ENCODE measurements around the gene UNKL.

Gene UNKL

DNA sequence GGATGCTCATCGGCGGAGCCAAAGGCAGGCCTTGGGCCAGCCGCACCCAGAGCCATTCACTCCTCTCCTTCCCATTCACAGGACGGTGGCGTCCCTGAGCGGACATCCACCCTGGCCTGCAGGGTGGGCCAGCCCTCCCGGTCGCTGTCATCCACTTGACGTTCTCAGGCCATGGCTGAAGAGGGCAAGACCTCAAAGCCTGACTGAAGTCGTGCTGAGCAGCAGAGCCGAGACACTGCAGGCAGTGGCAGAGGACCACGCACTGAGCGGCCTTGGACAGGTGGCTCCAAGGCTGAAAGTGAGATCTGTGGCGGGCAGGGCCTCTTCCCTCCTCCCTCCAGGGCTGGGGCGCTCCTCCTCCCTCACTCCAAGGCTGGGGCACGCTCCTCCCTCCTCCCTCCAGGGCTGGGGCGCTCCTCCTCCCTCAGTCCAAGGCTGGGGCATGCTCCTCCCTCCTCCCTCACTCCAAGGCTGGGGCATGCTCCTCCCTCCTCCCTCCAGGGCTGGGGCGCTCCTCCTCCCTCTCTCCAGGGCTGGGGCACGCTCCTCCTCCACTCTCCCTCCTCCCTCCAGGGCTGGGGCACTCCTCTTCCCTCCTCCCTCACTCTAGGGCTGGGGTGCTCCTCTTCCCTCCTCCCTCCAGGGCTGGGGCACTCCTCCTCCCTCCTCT lies 38.6 kb downstream of the UNKL start:
- no peak for DNase-seq

DNA sequence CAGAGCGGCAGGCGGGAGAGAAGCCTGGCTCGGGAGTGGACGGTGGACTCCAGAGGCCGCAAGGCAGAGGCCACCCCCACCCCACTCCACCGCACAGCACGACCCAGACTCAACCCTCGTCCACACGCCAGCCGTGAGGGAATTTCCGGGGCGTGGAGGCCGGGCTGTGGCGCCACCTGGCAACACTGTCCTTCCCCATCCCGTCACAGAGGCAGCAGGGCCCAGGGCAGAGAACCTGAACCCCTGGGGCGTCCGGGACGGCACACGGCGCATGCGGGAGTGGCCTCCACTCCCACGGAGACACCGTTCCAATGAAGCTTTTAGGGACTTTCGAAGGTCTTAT lies 39.2 kb downstream of the UNKL start:
- DNase-seq, result no peak

DNA sequence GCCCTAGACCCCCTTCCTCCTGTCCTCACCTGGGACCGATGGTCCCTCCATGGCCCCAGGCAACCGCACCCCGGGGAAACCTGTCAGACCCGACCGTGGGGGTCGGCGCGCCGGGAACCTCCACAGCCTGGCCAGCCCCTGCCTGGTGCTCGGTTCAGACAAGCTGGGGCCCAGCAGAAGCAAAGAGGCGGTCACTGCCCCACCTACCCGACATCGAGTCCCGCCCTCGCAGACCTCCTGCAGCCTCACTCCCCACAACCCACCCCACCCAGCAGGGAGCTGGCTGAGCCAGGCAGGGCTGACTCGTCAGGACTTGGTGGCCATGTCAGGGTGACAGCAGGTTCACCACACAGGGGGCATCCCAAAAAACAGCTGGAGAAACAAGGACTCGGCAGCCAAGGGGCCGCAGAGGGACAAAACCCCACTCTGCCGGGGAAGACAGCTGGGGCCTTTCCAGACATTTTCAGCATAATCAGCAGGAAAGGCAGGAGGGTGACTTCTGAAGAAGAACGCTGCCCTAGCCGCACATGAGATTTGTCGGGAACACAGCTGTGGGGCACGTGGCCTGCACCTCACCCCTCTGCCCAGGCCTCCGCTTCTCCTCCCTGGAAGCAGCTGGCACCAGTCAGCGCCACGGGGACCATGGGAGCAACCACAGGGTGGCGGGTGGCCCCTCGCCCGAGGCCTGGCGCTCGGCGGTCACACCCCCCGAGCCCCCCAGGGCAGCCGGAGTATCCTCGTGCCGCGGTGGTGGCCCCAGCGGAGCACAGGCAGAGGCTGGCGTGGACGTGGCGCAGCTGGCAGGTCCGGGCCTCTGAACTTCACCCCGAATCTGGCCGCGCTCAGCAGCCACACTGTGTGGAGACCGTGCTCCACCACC lies 39.8 kb downstream of the UNKL start:
- no peak for DNase-seq

DNA sequence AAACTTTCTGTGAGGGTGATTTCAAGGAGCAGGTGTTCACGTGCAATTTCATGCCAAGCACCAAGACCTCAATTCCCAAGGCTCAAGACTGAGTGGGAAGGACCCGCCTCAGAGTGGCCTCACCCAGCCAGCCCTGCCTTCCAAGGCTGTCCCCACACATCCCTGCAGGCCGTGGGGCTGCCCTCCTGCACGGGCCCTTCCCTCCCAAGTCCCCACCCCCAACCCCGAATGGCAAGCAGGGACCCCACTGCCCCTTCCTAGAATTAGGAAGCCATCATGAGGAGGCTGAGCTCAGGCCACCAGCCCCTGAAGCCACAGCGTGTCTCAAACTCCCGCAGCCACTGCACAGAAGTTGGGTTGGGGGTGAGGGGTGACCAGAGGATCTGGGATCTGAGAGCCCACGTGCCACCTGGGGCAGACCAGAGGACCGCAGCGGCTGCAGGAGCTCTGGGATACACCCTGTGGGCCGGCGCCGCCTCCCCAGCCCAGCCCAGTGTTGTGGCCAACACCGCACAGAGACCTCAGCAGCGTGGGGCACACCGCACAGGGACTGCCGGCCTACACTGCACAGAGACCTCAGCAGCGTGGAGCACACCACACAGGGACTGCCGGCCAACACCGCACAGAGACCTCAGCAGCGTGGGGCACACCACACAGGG lies 42.1 kb downstream of the UNKL start:
- DNase-seq, result no peak

DNA sequence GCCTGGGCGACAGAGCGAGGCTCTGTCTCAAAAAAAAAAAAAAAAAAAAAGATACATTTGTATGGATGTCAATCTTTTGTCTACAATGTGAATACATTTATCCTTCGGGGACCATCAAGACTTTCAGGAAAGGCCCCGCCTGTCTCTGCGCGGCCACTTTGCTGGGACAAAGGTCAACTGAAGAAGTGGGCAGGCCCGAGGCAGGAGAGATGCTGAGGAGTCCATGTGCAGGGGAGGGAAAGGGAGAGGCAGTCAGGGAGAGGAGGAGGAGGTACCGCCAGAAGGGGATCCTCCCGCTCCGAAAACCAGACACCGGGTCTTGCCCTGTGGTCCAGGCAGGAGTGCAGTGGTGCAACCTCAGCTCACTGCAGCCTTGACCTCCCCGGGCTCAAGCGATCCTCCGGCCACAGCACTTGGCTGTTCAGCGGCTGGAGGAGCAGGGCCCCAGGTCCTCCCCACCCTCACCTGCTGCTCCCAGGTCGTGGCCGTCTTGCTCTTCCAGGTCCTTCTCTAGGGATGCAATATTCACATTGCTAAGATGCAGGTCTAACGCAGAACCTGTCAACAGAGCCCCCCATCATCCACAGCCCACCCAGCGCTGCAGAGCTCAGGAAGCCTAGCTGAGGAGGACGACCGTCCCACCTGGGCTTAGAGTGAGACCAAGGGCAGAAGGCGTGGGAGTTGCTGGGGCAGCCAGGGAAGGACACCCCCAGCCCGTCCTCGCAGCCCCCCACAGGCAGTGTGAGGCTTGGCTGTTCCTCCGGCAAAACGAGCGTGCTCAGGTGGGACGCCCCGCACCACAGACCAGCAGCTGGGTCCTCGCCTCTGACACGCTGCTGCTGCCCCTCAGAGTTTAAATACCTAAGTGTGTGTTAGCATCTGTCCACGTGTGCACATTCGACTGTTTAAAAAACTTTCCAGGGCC lies 43.2 kb downstream of the UNKL start:
- DNase-seq, result no peak

DNA sequence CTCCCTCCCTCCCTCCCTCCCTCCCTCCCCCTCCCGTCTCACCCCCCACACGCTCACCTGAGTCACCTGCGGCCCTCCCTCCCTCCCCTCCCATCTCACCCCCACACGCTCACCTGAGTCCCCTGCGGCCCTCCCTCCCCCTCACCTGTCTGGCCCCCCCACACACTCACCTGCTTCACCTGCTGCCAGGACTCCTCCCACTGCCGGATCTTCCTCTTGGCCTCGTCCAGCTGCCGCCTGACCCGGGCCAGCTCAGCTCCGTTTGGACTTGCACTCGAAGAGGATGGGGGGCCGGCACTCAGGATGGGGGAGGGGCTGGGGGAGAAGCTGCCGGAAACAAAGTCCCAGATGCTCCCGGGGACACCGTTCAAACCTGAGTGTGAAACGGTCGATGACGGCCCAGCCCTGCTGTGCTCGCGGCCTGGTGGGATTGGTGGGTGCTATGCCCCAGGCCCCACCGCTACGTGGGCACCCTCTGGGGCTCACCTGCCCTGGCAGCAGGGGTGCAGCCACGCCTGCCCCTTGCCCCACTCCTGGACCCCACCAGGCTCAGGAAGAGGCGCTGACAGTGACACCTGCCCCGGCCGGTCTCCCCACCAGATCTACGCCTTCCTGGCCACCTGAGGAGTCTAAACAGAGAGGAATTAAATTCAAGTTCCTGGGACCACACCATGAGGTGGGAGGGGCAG lies 46.9 kb downstream of the UNKL start:
- no peak for DNase-seq

DNA sequence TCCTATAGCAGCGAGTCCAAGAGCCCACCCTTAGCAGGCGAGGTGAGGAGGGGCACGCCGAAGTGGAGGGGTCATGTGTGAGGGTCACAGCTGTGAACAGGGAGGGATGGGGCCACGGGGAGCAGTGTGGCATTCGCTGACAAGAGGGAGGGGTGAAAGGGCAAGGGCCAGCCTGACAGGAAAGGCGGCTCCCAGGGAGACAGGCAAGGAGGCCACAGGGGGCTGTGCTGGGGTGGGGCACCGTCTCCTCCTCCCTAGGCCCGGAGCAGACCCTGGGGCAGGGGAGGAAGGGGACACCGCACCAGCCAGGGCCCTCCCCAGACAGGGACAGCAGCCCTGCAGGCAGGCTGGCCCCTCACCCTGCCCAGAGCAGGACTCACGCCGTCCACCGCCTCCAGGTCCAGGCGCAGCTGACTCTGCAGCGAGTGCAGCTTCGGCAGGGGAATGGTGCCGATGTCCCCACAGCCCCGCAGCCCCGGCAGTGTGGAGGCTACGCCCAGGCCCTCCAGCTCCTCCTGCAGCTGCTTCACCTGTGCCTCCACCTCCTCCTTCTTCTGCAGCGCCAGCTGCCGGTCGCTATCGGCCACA lies 47.7 kb downstream of the UNKL start:
- DNase-seq, result no peak

DNA sequence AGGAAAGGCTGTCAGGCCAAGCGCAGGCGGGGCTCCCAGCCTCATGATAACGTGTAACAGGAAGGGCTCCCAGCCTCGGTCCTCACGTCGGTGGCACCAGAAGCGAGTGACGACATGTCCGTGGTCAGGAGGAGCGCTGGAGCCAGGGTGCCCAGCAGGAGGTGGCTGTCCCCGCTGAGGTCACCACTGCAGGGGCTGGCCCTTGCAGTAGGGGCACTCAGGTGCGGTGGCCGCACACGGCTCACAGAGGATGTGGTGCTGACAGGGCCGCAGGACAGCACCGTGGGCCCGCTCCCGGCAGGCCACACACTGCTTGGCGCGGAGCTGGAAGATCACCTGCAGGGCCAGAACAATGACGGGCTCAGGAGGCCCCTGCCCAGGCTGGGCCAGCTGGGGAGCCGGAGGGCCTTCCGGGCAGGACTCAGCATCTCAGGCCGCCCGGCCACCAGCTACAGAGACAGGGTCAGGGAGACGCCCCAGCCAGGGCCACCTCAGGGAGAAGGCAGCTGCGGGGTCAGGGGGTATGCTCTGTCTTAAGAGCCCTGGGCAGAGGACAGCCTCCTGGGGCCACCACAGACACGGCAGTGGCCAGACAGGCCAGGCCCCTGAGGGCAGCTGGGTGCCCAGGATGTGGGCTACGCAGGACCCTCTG lies 48.3 kb downstream of the UNKL start:
- DNase-seq, result no peak

DNA sequence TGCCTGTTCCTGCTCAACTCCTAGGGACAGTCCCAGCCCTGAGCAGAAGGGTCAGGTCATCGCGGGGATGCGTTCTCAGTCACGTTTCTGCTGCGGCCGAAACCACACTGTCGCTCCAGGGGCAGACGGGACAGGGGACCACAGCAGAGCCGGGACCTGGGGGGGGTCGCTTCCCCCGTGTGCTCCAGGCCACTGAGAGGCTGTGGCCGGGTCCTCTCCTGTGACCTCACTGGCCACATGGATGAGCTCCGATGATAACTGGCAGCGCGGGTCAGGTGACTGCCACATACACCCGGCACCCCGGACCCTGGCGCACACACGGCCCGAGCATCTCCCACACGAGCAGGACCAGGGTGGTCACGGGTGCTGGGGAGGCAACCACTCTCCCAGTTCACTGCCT lies 50.0 kb downstream of the UNKL start:
- no peak for DNase-seq

DNA sequence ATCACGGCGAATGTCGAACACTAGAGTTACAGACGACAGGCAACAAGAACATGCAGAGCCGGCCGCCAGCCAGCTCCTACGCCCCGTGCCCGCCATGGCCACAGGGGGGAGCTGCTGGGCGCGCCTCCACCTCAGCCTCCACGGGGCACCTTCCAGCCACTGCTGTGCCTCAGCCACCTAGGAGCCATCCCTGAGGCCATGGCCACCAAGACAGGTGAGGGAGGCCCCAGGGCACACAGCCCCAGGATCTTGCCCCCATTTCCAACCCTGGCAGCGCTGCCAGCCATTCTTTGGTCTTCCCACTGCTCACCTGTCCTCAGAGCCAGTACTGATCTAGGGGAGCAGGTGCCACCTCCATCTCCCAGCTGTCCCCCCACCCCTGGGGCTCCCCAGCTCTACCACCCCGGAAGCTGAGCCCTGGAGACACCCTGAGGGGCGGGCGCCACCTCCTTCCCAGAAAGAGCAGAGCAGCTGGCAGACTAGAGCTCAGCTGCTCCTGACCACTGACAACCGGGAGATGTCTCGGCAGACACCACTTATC lies 50.9 kb downstream of the UNKL start:
- DNase-seq, result peak; percentile 24

DNA sequence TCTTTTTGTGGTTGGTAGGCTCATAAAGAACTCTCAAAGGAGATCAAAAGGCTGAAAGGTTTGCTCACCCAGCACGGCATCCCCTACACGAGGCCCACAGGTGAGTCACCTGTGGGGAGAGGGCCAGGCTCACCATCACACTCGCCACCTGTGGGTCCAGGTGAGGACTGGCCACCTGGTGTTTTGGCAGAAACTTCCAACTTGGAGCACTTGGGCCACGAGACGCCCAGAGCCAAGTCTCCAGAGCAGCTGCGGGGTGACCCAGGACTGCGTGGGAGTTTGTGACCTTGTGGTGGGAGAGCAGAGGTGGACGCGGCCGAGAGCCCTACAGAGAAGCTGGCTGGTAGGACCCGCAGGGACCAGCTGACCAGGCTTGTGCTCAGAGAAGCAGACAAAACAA lies 51.7 kb downstream of the UNKL start:
- no peak for DNase-seq

DNA sequence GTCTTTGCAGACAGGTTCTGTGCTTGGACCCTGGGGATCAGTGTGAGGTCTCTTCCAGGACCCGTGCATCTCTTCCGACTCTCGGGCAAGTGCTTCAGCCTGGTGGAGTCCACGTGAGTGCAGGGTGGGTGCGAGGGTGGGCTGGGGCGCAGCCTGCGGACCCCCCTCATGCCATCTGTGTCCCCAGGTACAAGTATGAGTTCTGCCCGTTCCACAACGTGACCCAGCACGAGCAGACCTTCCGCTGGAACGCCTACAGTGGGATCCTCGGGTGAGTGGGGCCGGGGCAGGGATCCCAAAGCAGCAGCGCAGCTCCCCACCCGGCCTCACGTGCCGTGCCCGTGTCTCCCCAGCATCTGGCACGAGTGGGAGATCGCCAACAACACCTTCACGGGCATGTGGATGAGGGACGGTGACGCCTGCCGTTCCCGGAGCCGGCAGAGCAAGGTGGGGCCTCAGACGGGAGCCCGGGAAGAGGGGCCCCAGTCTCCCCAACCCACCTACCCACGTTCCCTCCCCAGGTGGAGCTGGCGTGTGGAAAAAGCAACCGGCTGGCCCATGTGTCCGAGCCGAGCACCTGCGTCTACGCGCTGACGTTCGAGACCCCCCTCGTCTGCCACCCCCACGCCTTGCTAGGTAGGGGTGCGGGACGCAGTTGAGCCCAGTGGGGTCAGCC lies 52.7 kb downstream of the UNKL start:
- DNase-seq, result no peak

DNA sequence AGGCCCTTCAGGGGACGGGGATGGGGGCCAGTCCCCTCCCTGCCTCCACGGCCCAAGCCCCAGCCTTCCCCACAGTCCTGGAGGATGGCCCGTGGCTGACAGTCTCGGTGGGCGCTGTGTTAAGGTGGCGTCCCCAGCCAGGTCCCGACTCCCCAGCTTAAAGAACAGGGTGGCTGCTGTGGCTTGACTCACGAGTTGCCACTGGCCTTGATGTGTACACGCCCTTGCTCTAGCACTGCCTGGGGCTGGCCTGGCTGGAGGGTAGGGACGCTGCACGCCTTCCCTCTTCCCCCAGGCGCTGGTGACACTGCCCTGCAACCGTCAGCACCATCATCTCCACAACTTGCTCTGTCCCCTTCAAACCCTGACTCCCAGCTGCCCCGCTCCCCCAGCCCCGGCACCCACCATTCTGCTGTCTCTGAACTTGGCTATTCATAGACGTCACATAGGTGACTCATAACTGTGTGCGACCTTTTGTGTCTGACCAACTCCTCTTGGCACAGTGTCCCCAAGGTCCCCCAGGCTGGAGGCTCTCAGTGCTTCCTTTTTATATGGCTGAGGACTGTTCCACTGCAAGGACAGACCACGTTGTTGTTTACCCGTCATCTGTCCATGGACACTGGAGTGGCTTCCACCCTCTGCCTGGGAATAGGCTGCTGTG lies 56.5 kb downstream of the UNKL start:
- DNase-seq, result no peak

DNA sequence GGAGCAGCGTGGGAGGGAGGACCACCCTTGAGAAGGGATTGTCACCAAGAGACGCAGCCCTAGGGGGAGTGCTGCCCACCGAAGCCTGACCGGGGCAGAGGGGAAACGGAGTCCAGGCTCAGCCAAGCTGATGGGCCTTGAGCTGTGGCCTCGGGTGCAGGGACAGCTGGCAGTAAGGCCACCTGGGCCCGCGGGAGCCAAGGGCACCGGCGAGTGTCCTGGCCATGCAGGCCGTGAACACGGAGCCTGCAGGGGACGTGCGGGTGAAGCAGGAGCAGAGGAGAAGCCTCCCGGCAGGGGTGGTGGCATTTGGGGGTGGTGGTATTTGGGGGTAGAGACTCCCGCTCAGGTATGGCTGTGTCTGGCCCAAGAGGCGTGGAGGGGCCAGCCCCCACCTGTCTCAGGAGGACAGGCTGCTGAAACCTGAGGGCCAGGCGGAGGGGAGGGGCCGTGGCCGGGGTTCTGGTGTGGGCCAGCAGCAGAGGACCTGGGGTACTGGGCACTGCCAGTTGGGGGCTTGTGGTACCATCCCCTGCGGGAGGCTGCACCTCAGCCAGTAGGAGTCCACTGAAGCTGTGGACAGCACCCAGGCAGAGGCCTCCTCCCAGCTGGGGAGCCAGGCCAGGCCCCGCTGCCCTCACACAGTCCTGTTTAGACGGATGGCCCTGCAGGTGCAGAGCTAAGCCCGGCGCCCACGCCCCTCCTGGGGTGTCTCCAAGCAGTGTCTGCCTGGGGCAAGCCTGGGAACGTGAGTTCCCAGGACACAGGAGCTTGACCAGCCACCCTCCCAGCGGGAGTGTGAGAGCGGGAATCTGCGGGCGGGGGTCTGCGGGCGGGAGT lies 58.2 kb downstream of the UNKL start:
- DNase-seq, result no peak

DNA sequence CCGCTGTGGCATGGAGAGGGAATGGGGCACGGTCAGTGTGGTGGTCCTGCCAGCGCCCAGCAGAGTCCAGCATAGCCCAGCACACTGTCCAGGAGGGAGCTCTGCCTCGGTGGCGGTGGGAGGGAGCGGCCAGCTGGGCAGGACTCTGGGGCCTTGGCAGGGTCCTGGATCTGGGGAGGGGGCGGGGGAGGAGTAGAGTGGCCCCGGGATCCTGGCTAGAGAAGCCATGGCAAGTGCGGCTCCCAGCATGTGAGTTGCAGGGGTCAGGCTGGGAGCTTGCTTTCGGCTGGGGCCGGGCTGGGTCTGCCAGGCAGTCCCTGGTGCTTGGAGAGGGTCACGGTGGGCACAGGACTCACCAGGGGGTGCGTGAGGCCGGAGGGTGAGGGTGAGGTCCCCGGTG lies 58.9 kb downstream of the UNKL start:
- DNase-seq, result no peak

DNA sequence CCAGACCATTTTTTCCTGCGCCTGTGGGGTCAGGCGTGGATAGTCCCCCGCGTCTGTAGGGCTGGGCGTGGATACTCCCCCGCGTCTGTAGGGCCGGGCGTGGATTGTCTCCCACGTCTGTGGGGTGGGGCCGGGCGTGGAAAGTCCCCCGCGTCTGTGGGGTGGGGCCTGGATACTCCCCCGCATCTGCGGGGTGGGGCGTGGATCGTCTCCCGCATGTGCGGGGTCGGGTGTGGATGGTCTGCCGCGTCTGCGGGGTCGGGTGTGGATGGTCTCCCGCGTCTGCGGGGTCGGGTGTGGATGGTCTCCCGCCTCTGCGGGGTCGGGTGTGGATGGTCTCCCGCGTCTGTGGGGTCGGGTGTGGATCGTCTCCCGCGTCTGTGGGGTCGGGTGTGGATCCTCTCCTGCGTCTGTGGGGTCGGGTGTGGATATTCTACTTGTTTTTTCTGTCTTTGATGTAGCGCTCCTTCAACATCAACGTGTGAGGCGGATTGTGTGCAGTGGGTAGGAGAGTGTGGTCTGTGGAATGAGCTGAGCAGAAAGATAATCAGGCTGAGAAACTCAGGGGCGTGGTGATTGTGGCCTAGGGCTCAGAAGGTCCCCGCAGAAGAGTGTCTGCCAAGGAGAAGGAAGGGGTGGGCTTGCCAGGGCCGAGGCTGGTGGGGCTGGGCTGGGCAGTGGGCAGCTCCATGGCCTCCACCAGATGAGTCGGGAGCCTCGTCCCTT lies 59.5 kb downstream of the UNKL start:
- DNase-seq, result no peak

DNA sequence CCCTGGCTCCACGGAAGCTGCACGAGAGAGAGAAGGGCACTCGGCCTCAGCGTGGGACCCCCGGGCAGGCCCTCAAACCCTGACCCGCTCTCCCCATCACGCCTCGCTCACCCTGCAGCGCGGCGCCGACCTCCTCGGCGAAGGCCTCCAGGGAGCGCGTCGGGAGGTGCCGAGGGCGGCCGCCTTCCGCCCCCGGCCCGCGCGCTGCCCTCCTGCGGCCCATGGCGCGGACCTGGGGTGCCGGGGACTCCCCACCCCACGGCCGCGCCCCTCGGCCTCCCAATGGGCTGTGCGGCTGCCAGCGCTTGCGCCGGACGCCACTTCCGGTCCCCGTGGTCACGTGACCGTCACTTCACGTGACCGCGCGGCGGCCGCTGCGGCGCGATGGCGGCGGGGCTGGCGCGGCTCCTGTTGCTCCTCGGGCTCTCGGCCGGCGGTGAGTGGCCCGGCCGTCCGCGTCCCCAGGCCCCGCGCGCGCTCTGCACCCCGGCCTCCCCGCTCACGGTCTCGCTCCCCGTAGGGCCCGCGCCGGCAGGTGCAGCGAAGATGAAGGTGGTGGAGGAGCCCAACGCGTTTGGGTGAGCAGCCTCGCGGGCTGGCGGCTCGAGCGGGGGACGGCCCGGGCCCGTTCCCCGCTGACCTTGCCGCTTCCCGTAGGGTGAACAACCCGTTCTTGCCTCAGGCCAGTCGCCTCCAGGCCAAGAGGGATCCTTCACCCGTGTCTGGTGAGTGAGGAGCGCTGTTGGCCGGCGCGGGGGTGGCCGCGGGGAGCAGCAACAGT lies 62.7 kb downstream of the UNKL start, which contains the start of the genes GNPTG and TSR3:
Gene GNPTG (plus strand): TSS at position 350 of the 781 bp plus-strand sequence. CDS start 35 bp downstream, at position 385.
Gene TSR3 (minus strand): TSS at position 297 of the 781 bp plus-strand sequence. CDS start 74 bp downstream, at position 223.
- peak; percentile 92 for DNase-seq
